ENCODE measurements around the gene CCNK. TPM values are rescaled to one million over a fixed set of nuclear protein-coding genes. Genes with fewer than 3 reads are reported as not detected.

The CCNK gene
- total RNA-seq, 1 experiment from 2014 or later, result 84.7 TPM

- TF ChIP-seq E2F5 (CRISPR knock-in tag; IDR thresholded peaks at IDR 0.05) (0 out of 2 replicates have a peak, but pooled peaks have one; percentile 33), RELA (CRISPR knock-in tag; IDR thresholded peaks at IDR 0.05; ENCODE audit: borderline replicate concordance) (no peak), SOX15 (CRISPR knock-in tag; IDR thresholded peaks at IDR 0.05) (no peak), TP53 (CRISPR knock-in tag; IDR thresholded peaks at IDR 0.05) (no peak), AR (CRISPR knock-in tag; IDR thresholded peaks at IDR 0.05) (no peak), SMAD3 (CRISPR knock-in tag; IDR thresholded peaks at IDR 0.05; ENCODE audit: borderline replicate concordance) (no peak; the same call in 1 of the 2 replicates), ZNF219 (CRISPR knock-in tag; IDR thresholded peaks at IDR 0.05; ENCODE audit: borderline replicate concordance) (no peak), ZNF671 (CRISPR knock-in tag; IDR thresholded peaks at IDR 0.05) (no peak), NFATC4 (CRISPR knock-in tag; IDR thresholded peaks at IDR 0.05) (no peak), MYBL2 (CRISPR knock-in tag; IDR thresholded peaks at IDR 0.05) (peak; percentile 19; the same call in 1 of the 2 replicates), NR1H2 (CRISPR knock-in tag; IDR thresholded peaks at IDR 0.05) (no peak), ZNF423 (CRISPR knock-in tag; IDR thresholded peaks at IDR 0.05) (no peak), IRF2 (CRISPR knock-in tag; IDR thresholded peaks at IDR 0.05; ENCODE audit: borderline replicate concordance, low read depth) (no peak), CBFB (CRISPR knock-in tag; IDR thresholded peaks at IDR 0.05; ENCODE audit: low read depth) (no peak), EMX1 (CRISPR knock-in tag; IDR thresholded peaks at IDR 0.05) (no peak), SMAD4 (CRISPR knock-in tag; IDR thresholded peaks at IDR 0.05) (no peak), FOXP1 (CRISPR knock-in tag; IDR thresholded peaks at IDR 0.05; ENCODE audit: borderline replicate concordance) (peak; percentile 66; the same call in 1 of the 2 replicates), ZNF263 (CRISPR knock-in tag; IDR thresholded peaks at IDR 0.05; ENCODE audit: low read depth) (no peak)
- TF ChIP-seq, protein P1, sequence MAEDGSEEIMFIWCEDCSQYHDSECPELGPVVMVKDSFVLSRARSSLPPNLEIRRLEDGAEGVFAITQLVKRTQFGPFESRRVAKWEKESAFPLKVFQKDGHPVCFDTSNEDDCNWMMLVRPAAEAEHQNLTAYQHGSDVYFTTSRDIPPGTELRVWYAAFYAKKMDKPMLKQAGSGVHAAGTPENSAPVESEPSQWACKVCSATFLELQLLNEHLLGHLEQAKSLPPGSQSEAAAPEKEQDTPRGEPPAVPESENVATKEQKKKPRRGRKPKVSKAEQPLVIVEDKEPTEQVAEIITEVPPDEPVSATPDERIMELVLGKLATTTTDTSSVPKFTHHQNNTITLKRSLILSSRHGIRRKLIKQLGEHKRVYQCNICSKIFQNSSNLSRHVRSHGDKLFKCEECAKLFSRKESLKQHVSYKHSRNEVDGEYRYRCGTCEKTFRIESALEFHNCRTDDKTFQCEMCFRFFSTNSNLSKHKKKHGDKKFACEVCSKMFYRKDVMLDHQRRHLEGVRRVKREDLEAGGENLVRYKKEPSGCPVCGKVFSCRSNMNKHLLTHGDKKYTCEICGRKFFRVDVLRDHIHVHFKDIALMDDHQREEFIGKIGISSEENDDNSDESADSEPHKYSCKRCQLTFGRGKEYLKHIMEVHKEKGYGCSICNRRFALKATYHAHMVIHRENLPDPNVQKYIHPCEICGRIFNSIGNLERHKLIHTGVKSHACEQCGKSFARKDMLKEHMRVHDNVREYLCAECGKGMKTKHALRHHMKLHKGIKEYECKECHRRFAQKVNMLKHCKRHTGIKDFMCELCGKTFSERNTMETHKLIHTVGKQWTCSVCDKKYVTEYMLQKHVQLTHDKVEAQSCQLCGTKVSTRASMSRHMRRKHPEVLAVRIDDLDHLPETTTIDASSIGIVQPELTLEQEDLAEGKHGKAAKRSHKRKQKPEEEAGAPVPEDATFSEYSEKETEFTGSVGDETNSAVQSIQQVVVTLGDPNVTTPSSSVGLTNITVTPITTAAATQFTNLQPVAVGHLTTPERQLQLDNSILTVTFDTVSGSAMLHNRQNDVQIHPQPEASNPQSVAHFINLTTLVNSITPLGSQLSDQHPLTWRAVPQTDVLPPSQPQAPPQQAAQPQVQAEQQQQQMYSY (CRISPR knock-in tag; IDR thresholded peaks at IDR 0.05), result no peak
- TF ChIP-seq, protein P2, sequence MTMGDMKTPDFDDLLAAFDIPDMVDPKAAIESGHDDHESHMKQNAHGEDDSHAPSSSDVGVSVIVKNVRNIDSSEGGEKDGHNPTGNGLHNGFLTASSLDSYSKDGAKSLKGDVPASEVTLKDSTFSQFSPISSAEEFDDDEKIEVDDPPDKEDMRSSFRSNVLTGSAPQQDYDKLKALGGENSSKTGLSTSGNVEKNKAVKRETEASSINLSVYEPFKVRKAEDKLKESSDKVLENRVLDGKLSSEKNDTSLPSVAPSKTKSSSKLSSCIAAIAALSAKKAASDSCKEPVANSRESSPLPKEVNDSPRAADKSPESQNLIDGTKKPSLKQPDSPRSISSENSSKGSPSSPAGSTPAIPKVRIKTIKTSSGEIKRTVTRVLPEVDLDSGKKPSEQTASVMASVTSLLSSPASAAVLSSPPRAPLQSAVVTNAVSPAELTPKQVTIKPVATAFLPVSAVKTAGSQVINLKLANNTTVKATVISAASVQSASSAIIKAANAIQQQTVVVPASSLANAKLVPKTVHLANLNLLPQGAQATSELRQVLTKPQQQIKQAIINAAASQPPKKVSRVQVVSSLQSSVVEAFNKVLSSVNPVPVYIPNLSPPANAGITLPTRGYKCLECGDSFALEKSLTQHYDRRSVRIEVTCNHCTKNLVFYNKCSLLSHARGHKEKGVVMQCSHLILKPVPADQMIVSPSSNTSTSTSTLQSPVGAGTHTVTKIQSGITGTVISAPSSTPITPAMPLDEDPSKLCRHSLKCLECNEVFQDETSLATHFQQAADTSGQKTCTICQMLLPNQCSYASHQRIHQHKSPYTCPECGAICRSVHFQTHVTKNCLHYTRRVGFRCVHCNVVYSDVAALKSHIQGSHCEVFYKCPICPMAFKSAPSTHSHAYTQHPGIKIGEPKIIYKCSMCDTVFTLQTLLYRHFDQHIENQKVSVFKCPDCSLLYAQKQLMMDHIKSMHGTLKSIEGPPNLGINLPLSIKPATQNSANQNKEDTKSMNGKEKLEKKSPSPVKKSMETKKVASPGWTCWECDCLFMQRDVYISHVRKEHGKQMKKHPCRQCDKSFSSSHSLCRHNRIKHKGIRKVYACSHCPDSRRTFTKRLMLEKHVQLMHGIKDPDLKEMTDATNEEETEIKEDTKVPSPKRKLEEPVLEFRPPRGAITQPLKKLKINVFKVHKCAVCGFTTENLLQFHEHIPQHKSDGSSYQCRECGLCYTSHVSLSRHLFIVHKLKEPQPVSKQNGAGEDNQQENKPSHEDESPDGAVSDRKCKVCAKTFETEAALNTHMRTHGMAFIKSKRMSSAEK (CRISPR knock-in tag; IDR thresholded peaks at IDR 0.05; ENCODE audit: borderline replicate concordance), result no peak
- TF ChIP-seq, protein P3, sequence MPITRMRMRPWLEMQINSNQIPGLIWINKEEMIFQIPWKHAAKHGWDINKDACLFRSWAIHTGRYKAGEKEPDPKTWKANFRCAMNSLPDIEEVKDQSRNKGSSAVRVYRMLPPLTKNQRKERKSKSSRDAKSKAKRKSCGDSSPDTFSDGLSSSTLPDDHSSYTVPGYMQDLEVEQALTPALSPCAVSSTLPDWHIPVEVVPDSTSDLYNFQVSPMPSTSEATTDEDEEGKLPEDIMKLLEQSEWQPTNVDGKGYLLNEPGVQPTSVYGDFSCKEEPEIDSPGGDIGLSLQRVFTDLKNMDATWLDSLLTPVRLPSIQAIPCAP (CRISPR knock-in tag; IDR thresholded peaks at IDR 0.05), result no peak
- TF ChIP-seq, protein P4, sequence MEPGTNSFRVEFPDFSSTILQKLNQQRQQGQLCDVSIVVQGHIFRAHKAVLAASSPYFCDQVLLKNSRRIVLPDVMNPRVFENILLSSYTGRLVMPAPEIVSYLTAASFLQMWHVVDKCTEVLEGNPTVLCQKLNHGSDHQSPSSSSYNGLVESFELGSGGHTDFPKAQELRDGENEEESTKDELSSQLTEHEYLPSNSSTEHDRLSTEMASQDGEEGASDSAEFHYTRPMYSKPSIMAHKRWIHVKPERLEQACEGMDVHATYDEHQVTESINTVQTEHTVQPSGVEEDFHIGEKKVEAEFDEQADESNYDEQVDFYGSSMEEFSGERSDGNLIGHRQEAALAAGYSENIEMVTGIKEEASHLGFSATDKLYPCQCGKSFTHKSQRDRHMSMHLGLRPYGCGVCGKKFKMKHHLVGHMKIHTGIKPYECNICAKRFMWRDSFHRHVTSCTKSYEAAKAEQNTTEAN (CRISPR knock-in tag; IDR thresholded peaks at IDR 0.05), result no peak
Observed at GRCh38 chr14:99480917-99481744, at the start of gene CCNK (continued).

All from WTC11 (cell line).